Gastroesophageal sphincter (tissue), 3 donors: ENCODE results near the gene PDE8B.

ENCODE experiments used
- CTCF ChIP-seq, 4 experiments: fragments of 200-600 bp in 2 of 4; fragments of 450-650 bp in 2 of 4; sonication (generic) in 1 of 4; IDR thresholded peaks; one replicate each; pipeline ENCODE4 v1.5.1; 2017 to 2019; ENCODE audit warnings: antibody characterized with exemption in 4 of 4, mild to moderate bottlenecking in 2 of 4, moderate library complexity in 2 of 4
- EP300 ChIP-seq: sonication (generic); formaldehyde crosslinking; IDR thresholded peaks from one replicate; pipeline ENCODE4 v1.6.1; 2017; ENCODE audit warnings: antibody characterized with exemption, mild to moderate bottlenecking
- POLR2A ChIP-seq, 2 donors: fragments of 450-650 bp; IDR thresholded peaks; one replicate each; pipeline ENCODE4 v1.6.1; 2017; ENCODE audit warnings: antibody characterized with exemption in 2 of 2, mild to moderate bottlenecking in 2 of 2, moderate library complexity in 1 of 2
- POLR2AphosphoS5 ChIP-seq: sonication (generic); formaldehyde crosslinking; IDR thresholded peaks from one replicate; pipeline ENCODE4 v1.6.1; 2017; ENCODE audit warnings: antibody characterized with exemption

GRCh38 chr5:77218263-77218662 is 7.8 kb downstream of the PDE8B start:
- TF ChIP-seq CTCF (IDR thresholded peaks at IDR 0.05) (no peak), EP300 (no peak), POLR2A (IDR thresholded peaks at IDR 0.05) (no peak), POLR2AphosphoS5 (no peak)
